ENCODE data around the gene C6orf132.

The C6orf132 gene

DNA sequence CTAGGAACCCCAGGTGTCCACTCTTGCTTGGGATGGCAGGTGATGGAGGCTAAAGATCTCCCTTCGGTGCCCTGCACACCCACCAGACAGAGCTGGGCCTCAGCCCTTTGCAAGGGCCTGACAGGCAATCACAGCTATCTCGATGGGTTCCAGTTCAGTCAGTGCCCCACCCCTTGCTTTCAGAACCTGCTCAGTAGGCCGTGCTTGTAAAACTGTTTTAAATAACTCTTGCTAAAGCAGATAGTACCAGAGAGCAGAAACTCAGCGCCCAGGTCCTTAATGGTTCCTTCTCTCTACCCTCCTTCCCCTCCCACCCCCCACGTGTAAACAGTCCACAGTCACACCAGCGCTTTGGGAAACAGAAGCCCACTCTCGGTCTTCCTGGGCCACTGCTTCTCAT is 39.2 kb downstream of the C6orf132 start:
- DNase-seq: no peak

DNA sequence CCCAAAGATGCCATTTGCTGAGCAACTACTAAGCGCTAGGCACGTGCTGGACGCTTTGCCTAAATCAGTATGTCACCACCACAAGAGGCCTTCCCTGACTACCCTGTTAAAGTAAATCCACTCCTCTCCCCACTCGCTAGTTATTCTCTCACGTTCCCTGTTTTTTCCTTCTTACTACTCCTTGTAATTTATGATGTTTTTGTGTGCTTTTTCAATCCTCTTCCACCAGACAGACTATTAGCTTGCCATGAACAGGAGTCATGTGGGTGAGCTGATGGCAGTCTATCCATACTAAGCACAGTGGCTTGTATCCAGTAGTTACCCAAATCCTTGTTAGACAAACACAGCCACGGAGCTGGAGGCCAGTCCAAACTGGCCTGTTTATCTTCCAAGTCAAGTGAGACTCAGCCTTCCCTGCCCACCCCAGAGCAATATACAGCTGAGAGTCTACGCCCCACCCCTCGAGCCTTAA is 41.2 kb downstream of the C6orf132 start:
- DNase-seq: no peak

DNA sequence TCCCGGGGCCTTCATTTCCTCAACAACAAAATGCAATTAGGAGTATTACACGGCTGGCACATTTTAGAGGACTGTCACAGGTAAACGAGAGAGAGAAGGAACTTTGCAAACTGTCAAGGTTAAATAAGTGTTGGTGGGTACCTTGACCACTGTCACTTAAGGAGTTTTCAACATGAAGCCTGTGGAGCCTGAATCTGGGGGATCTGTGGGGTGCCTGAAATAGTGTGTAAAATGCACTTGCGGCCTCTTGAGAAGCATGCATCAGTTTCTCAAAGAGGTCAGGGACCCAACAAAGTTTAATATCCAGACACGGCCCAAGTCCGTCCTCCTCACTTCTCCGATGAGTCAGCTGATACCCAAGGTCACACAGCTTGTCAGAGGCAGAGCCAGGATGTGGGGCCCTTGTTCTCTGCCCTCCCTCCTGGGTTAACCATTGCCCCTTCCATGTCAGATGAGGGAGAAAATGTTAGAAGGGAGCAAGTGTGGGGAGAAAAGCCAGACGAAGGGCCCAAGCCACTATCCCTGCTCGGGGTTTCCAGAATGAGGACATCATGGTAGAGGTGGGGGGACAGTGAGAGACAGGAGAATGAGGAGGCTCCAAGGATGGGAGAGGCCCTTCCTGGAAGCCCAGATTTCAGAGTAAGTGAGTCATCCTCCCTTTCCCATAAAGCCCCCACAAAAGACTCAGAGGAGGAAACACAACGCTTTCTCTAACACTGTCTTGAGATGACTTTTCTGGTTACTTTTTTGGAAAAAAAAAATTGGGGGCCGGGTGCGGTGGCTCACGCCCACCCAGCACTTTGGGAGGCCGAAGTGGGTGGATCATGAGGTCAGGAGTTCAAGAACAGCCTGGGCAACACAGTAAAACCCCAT is 42.2 kb downstream of the C6orf132 start:
- no peak for DNase-seq

GRCh38 chr6:42099340-42100028 is 42.9 kb downstream of the C6orf132 start:
- no peak for DNase-seq

- no peak for DNase-seq
Measured at GRCh38 chr6:42095776-42096541, 46.5 kb downstream of the C6orf132 start.

DNA sequence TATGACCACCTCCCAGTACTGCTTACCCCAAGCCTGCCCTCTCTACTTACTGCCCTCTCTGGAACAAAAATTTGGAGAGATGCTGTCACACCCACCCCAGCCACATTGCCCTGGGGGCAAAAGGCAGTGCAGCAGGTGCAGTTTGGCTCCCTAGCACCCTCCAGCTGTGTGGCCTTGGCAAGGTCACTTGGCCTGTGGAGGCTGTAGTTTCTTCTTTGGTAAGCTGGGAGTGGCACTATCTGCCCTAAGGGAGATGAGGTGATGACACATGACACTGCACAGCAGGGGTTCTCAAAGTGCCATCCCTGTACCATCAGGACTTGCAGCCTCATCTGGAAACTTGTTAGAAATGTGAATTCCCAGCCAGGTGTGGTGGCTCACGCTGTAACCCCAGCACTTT is 47.3 kb downstream of the C6orf132 start:
- DNase-seq: no peak

DNA sequence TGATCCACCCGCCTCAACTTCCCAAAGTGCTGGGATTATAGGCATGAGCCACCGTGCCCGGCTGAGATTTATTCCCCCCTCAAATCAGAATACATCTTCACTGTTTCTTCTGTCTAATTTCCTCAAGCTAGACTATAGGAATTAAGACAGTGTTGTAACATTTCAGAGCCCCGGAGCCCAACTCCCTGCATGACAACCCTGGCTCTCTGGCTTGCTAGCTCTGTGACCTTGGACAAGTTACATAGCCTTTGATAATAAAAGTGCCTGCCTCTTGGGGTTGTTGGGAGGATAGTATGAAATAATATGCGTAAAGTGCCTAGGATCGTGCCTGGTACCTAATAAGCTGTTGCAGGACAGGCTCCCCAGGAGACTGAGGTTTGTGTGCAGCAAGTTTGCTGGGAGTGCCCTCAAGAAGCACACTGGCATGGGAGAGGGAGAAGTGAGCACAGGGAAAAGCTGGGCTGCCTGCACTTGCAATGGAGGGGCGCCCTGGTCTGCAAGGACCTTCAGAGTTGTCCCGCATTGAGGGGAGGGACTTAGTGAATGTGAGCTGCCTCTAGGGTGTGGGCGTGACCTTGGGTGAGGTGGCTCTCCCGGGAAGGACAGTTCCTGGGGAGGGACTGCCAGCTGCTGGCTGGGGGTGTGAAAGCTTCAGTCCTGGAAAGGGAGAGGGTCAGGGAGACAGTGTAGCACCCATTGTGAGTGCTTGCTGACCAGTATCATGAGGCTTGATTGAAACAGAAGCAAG is 48.7 kb downstream of the C6orf132 start:
- no peak for DNase-seq

- no peak for DNase-seq
Measured at GRCh38 chr6:42091718-42092023, 50.7 kb downstream of the C6orf132 start.

- no peak for DNase-seq
Measured at GRCh38 chr6:42090819-42091717, 51.4 kb downstream of the C6orf132 start.

DNA sequence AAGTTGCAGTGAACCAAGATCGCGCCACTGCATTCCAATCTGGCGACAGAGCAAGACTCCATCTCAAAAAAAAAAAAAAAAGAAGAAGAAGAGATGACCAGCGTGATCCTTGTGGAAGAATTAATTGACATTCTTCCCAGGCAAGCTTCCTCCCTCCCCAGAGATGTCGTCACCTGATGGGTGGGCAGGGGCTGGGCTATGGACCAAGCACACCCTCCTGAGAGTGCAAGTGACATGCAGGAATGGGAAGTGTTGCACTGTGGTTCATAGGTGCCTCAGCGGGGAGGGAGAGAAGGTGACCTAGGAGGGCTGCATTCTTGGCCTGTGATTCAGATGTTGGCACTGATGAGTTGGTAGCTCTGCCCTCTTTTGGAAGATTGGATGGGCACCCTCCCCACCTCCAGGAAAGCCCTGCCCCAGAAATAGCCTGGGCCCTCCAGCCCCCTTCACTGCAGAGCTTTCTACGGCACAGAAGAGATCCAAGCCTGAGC is 54.3 kb downstream of the C6orf132 start:
- DNase-seq: no peak

DNA sequence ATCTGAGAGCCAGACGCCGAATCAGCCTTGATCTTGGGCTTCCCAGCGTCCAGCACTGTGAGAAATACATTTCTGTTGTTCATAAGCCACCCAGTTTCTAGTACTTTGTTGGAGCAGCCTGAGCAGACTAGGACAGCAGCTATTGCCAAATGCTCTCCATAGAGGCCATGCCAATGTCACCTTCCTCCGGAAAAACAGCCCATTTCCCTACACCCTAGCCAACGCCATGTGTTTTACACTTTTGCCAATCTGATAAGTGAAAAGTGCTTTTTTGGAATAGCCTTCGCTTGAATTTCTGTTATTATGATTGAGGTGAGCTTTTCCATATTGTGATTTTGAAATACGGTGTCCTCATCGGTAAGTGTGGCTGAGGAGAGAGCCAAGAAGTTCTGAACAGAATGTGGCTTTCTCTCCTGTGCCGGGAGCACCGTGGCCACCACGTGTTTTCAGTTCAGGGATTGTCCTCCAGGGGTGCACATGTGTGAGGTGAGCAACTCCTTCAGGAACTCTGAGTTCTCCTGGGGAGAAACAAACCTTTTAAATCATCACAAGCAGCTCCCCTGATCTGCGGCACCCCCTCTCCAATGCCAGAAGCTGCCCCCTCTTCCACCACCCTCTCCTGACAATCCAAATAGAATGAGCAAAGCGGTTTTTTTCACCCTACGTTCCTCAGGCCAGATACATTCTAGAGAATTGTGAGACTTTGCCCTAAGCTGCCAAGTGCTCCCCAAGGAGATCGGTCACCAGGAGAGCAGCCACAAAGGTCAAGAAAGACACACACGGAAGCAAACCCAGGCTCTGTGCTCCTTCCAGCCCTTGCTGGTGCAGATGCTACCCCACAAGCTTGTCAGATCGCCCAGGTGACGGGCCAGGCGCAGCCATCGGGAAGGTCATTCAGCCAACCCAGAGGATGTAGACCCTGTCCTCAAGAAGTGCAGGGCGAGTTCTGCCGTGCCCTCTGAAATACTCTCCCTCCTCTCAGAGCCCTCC is 56.1 kb downstream of the C6orf132 start:
- DNase-seq: no peak

DNA sequence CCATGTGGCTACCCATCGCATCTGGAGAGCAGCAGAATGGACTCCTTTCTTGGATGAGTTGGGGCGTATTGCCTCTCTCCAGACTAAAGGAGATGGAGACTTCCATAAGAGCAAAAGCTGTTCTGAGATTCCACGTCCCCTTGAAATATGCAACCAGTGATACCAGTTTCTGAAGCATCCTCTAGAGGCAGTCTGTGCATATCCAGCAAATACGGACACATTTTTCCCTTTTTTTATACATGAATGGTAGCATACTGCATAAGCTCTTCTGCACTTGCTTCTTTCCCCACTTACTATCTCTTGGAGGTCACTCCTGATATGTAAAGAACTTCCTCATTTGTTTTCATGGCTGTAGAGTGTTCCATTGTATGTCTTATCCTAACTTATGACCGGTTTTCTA is 57.5 kb downstream of the C6orf132 start:
- DNase-seq: no peak

- no peak for DNase-seq
Measured at GRCh38 chr6:42083530-42083929, 58.9 kb downstream of the C6orf132 start.

DNA sequence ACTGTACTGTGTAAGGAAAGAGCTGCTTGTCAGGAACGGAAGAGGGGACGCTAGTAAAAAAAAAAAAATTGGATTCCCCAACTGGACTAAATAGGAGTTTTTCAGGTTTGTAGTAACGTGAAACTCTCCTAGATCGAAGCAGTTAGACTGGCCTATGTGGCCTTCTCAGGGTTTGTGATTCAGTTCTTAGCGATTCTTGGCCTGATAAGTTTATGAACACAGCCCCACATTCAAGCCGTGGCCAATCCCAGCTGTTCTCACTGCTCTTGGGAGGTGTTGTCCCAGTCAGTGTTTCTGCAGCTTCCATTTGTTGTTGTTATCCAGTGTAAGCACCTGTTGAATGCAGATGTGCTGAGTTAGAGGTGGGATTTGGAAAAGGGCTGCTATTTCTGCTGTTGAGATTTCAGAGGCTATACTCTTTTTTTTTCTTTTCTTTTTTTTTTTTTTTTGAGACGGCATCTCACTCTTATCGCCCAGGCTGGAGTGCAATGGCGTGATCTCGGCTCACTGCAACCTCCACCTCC is 62.4 kb downstream of the C6orf132 start:
- no peak for DNase-seq

GRCh38 chr6:42078386-42078785 is 64.0 kb downstream of the C6orf132 start:
- no peak for DNase-seq

DNA sequence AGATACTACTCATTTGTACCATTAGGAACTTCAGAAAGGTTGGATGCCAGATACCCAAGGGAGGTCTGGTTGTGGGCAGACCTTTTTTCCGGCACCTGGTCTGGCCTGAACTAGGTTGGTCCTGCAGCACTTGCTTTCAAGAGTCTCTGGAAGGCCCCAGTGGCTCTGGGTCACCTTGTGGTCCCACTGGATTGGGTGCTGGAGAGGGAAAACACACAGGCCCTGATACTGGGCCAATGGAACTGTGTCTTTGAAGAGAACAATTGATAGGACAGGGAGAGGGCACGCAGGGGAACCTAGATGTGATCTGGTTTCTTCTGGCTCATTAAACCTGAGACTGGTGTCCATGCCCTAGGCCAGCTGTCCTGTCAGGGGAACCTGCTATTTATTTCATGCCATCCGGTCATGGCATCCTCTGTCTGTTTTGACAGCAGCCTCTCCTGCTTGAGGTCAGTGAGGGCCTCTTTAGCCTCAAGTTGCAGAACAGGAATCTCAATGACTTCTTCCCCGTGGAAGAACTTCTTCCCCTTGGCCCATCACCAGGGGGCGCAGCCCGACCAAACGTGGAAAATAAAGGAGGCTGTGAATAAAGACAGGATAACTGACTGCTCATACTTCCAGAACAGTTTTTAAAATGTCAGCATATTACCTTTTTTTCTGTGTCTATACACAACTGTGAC is 67.1 kb downstream of the C6orf132 start:
- peak; percentile 84 for DNase-seq

GRCh38 chr6:42073287-42073686 is 69.1 kb downstream of the C6orf132 start:
- DNase-seq: no peak

DNA sequence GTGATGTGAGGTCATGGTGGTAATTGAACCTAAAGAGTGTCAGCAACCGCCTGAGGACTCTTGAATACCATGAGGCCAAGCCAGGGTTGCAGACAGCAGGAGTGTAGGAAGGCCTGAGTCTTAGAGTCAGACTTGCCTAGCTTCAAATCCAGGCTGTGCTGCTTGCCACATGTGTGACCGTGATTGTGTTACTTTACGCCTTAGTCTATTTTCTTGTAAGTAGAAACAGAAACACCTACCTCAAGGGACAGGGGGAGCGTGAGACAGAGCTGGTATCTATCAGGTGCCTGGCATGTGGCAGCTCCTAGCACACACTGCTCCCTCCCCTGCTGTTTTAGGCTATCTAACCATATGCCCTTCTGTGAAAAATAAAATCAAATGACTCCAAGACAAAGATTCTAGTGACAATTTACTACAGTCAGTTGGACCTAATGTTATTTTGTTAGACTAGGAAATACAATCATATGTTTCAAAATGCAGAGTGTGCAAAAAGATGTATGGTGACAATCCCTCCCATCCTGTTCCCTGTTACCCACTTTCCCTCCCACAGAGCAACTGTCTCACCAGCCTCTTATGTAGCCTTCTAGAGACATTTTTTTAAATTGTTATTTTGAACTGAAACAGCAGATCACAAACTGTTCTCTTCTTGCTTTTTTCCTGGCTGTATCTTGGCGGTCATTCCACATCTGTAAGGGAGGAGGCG is 70.4 kb downstream of the C6orf132 start:
- no peak for DNase-seq

Measured in activated effector memory CD4-positive, alpha-beta T cell treated with anti-CD3 and anti-CD28 coated beads, Interleukin-2, amount 50 U/mL, for 16 hours (primary cell).